GM11168 (cell line): ENCODE measurements around the gene AHNAK2.
"Not testable (repeated sequence)": the region's sequence is repeated elsewhere in the genome, so short reads cannot be mapped to it uniquely, and the experiment has no call there.

Experiments used
- in situ Hi-C: fragments of 300-500 bp; cut with MboI; formaldehyde crosslinking; loops from one replicate; pipeline ENCODE4 v1.12.0; 2022; ENCODE audit warnings: low sequenced_read_pairs; ENCODE audit not compliant: unreplicated experiment

AHNAK2 gene

DNA sequence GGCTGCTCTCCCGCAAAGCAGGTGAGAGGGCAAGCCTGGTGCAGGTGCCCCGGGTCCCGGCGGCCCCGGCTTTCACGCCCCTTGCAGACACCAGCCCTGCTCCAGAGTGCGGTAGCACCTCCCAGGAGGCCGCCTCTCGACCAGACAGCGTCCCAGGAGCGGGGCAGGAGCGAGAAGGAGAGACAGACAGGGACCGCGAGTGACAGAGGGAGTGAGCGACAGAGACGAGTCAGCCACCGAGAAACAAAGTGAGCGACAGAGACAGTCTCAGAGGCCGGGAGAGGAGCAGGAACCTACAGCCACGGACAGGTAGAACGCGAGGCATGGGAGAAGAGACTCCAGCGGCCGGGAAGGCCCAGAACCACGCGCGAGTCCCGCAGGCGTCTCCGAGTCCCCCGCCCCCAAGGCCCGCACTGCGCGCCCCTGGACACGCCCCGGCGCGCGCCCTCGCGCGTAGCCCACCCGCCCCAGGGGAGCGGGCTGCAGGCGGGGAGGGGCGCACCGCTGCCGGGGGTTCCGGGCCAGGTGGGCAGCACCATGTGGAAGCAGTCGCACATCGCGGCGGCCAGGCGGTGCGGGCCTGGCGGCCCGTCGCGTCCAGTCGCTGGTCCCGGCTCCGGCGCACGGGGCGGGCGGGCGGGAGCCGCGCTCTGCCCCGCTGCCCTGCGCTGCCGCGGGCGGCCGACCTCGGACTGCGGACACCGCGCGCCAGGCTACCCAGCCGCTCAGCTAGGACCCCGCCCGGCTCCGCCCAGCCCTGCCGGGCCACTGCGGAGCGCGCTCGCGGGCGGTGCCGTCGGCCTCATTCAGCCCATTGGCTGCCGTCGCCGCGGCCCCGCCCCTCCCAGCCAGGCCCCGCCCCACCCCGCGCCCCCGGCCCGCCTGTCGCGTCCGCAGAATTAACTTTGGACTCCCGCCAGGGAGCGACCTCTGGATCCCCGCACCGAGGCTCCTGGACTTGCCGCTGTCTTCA lies at the start of gene AHNAK2:
TSS of gene AHNAK2 (minus strand) at position 694 of the 973 bp plus-strand sequence. CDS start at position 557, 137 bp downstream.
- in situ Hi-C loops = no loop called here

DNA sequence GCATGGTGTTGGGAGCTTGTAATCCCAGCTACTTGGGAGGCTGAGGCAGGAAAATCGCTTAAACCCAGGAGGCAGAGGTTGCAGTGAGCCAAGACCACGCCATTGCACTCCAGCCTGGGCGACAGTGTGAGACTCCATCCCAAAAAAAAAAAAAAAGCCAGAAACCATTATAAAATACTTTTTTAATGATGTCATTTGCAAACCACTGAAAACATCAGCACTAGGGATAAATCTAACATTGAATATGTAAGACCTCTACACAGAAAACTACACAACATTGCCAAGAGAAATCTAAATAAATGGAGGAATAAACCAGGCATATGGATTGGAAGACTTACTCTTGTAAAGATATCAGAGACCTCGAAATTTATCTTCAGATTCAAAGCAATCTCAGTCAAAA lies 49.5 kb upstream of the AHNAK2 start:
- in situ Hi-C loops = not testable (repeated sequence)

DNA sequence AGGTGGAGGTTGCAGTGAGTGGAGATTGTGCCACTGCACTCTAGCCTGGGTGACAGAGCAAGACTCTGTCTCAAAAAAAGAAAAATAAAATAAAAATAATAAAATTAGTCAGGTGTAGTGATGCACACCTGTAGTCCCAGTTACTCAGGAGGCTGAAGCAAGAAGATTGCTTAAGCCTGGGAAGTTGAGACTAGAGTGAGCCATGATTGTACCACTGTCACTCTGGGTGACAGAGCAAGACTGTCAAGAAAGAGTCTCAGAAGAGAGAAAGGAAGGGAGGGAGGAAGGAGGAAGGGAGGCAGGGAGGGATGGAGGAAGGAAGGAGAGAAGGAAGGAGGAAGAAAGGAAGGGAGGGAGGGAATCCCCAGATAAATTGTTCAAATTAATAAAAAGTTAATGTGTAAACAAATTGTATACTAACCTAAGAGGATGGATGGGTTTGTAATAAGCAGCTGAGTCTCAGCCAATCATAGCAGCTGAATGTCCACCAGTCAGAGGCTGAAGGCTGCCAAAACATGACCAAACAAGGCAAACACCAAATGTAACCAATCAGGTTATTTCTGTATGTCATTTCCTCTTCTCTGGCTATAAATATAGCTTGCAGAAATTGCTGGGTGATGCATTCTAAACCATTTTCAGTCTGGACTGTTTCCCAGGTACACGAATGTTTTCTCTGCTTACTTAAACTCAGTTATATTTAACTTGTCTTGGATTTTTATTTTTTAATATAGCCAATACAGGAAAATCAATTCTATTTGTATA lies 48.8 kb upstream of the AHNAK2 start:
- in situ Hi-C loops = no loop called here

DNA sequence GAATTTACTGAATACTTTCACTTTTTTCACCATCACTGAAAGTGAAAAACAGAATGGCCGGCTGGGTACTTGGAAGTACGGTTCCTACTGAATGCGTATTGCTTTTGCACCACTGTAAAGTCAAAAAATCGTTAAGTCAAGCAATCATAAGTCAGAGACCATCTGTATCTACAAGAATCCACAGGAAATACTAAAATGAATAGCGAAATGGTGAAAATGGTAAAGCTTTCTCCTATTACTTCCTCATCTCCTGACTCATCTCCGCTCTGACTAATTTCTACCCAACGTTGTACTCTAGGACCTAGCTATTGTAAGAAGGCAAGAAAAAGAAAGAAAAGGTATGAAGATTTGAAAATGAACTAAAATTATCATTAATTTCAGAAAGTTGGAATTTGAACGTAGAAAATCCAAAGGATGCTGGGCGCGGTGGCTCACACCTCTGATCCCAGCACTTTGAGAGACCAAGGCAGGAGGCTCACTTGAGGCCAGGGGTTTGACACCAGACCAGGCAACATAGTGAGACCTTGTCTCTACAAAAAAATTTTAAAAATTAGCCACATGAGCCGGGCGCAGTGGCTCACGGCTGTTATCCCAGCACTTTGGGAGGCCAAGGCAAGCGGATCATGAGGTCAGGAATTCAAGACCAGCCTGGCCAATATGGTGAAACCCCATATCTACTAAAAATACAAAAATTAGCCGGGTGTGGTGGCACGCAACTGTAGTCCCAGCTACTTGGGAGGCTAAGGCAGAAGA lies 48.0 kb upstream of the AHNAK2 start:
- in situ Hi-C loops = no loop called here

DNA sequence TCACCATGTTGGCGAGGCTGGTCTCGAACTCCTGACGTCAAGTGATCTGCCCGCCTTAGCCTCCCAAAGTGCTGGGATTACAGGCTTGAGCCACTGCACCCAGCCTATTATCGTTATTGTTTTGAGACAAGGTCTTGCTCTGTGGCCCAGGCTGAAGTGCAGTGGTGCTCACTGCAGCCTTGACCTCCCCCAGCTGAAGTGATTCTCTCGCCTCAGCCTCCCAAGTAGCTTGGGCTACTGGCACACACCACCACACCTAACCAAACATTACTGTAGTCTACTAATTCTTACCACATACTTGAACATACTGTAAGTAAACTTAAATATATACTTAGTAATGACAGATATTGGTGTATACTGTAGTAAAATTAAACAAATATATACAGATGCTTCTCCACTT lies 47.3 kb upstream of the AHNAK2 start:
- in situ Hi-C loops = no loop called here

DNA sequence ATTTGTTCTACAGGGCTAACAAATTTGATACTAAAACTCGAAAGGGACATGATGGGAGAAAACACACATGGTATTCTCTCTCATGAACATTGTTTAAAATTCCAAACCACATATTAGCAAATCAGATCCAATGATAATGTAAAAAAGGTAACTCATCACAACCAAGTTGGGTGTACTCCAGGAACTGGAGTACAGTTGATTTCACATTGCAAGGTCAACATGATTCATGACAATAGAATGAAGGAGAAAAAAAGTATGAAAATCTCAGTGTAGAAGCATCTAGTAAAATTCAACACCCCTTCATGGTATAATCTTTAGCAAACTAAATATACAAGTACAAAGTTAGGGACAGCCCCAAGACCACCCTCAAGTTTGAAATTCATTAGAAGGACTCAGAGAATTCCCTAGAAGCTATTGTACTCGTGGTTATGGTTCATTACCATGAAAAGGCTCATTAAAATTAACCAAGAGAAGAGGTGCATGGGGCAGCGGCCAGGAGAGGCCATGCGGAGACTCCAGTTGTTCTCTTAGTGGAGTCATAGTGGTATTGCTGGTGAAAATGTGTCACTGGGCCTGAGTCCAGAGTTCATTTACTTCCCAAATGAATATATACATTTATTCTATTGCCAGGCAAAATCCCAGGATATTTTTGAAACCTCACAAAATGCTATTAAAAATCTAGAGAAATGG lies 45.8 kb upstream of the AHNAK2 start:
- in situ Hi-C loops = no loop called here

DNA sequence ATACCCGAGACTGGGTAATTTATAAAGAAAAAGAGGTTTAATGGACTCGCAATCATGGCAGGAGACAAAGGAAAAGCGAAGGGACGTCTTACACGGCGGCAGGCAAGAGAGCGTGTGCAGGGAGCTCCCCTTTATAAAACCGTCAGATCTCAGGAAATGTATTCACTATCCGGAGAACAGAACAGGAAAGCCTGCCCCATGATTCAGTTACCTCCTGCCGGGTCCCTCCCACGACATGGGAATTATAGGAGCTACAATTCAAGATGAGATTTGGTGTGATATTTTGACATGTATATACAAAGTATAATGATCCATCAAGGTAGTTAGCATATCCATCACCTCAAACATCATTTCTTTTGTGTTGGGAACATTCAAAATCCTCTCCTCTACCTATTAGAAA lies 45.0 kb upstream of the AHNAK2 start:
- in situ Hi-C loops = no loop called here

DNA sequence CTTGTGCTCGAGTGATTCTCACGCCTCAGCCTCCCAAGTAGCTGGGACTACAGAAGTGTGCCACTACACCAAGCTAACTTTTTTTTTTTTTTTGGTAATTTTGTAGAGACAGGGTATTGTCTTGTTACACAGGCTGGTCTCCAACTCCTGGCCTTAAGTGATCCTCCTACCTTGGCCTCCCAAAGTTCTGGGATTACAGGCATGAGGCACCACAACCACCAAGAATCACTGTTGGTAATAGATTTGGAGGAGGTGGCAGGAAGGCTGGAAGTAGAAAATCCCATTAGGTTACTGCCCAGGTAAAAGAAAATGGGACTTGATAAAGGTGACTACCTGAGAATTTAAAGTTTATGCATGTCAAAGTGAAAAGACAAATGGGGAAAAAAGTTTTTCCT lies 44.1 kb upstream of the AHNAK2 start:
- in situ Hi-C loops = no loop called here

DNA sequence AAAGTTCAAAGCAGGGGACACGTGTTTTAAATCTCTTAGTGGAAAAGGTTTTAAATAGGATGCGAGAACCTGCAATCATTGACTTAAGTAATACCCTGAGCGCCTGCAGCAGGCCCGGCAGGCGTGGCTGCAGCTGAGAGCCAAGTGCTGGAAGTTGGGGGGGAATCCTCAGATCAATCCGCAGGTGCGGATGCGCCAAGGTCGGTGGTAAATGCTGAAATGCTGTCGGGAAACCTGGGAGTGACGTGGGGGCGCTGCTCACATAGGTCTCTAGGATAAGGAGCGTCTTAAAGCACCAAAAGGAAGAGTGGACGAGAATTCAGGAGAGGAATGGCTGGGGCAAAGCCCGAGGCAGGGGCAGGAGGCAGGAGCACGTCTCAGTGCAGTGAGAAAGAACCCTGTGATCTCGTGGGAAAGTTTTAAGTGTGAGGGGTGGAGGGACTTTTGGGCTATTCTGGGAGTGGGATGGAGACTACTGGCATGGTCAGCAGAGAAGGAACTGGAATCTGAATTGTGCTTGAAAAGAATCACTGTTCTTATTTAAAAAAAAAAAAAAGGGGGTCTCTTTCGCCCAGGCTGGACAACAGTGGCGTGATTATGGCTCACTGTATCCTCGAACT lies 43.6 kb upstream of the AHNAK2 start:
- in situ Hi-C loops = no loop called here

DNA sequence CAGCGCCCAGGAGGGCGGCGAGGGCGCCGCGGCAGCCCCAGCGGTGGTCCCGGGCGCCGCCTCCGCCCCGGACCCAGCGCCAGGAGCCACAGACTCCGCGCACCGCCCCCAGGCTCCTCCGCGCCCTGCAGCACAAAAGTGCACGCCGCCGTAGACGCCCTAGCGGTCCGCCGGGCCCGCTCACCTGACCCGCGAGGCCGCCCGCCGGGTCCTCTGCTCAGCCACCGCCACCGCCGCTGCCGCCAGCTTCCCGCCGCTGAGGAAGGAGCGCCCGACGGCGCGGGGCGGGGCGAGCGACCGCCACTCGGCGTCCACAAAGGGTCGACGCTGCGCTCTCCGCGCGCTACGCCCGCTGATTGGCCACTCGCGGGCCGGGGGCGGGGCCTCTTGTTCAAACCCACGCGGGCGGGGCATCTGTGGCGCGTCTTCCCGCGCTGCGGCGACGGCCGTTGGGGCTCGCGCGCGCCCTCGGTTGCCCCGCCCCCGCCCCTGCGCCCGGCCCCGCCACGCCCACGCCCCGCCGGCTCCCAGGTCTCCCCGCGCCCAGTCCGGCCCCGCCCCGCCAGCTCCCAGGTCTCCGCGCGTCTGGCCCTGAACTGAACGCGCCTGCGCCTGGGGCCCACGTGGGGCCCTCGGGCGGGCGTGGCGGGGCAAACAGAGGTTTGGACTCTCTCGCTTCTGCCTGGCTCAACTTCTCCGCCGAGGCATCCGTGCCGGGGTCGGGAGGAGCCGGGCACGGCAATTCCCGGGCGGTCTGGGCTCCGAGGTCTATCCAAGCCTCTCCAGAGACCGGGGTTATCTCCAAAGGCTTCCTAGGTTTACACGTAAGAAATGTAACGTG lies 42.9 kb upstream of the AHNAK2 start, which contains the start of gene CDCA4:
TSS of gene CDCA4 (minus strand) at position 269 of the 841 bp plus-strand sequence. CDS start 9,154 bp downstream, outside the sequence.
- in situ Hi-C loops = no loop called here

DNA sequence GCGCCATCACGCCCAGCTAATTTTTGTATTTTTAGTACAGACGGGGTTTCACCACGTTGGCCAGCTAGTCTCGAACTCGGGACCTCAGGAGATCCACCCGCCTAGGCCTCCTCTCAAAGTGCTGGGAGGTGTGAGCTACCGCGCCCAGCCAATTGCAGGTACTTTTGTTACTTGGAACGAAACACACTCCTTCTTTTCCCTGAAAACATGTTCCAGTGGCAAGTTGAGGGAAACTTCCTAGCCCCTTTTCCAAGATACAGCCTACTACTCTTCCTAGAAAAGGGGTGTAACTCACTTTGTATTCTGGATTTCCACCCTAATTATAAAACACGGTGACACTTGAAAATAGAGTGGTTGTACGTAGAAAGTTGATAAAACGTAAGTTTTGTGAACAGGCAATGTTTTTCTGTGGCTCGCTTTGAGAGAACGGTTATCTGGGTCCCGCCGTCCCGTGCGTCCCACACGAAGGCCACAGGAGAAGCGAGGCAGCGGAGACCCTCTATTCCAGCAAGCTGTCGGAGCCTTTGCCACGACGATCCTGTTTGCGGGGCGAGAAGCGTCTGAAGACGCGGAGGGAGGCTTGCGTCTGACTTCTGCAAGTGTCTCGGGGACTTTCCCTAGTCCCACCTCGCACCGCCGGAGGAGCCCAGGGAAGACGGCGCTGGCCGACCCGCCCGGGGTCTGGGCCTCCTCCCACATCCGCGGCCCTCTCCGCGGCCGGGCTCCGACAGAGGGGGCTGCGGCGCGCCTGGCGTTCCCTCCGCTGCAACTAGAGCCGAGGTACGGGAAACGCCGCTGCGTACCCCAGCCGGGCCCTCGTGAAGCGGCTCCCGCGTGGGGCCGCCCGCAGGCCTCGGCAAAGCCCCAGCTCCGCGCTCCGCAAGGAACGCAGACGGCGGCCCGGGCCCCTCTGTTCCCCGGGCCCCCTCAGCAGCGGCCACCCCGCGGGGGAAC lies 42.0 kb upstream of the AHNAK2 start:
- in situ Hi-C loops = no loop called here

DNA sequence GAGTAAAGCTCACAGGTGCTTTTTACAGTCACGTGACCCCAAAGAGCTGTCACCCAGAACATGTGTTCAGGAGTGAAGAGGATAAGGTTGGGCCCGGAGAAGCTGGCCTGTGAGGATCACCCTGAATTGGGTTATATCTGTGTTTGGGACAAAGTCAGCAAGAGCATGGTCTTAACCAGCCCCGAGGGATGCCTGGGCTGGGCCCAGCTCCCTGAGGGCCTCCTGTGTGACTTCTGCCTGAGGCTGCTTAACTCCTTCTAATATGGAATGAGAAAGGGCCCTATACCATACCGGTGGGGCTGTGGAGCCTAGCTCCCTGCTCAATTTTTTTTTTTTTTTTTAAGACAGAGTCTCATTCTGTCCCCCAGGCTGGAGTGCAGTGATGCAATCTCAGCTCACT lies 40.2 kb upstream of the AHNAK2 start:
- in situ Hi-C loops = no loop called here

DNA sequence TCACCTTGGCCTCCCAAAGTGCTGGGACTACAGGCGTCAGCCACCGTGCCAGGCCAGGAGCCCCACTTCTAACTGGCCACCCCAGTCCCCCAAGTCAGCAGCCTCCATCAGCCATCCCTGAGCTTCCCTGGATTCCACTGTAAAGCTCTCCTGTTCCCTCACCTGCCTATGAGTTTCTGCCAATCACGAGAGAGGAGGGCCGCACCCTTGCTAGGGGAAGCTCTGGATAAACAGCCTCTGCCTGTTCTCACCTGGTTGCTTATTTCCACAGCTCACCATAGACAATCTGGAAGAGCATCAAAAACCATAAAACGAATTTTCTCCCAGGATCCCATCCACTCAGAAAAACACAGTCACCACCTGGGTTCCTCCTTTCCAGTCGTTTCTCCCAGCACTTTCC lies 37.7 kb upstream of the AHNAK2 start:
- in situ Hi-C loops = no loop called here

DNA sequence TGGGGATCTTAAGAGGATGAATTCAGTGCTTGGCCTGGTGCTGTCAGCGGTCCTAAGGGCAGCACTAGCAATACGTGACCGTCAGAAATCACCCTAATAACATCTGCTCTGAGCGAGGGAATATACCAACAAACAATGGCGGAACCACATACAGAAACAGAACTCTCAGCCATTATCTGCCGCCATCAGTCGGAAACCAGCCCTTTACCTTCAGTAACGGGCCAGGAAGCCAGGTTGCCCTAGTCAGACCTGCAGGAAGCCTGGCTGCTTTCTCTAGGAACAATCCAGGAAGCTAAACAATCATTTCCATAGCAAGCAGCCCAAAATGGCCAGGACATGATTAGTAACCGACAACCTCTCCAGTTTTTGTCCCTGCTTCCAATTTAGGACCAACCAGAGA lies 37.1 kb upstream of the AHNAK2 start:
- in situ Hi-C loops = no loop called here

DNA sequence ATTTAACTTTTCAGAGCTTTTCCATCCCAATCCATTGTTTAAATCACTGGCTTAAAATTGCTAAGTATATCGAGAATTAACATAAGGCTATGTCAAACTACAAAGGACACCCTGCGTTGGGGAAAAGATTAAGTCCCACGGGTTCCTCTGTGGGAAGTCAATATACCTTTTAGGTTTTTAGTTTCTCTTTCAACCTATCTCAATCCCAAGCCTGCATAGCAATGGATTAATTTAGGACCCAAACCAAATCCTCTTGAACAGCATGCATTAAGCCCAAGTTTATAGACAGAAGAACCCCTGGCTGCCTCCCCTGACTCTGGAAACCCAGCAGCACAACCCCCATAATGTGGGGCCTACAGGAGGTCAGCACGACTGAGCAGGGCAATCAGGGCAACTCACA lies 36.5 kb upstream of the AHNAK2 start:
- in situ Hi-C loops = no loop called here

DNA sequence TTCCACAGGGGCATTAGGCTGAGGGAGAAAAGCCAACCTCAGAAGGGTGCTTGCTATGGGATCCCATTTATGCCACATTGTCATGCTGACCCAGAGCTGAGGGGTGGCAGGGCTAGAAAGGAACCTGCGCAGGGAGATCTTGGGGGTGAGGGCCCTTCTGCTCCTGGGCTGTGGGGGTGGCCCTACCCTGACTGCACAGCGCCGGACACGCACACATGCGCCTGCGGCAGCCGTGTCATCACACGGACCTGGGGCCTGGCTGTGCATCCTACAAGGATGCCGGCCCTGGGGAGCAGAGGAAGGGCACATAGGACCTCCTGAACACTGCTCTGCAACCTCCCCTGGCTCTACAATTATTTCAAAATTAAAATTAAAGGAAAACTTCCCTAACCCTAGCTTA lies 35.9 kb upstream of the AHNAK2 start:
- in situ Hi-C loops = no loop called here

DNA sequence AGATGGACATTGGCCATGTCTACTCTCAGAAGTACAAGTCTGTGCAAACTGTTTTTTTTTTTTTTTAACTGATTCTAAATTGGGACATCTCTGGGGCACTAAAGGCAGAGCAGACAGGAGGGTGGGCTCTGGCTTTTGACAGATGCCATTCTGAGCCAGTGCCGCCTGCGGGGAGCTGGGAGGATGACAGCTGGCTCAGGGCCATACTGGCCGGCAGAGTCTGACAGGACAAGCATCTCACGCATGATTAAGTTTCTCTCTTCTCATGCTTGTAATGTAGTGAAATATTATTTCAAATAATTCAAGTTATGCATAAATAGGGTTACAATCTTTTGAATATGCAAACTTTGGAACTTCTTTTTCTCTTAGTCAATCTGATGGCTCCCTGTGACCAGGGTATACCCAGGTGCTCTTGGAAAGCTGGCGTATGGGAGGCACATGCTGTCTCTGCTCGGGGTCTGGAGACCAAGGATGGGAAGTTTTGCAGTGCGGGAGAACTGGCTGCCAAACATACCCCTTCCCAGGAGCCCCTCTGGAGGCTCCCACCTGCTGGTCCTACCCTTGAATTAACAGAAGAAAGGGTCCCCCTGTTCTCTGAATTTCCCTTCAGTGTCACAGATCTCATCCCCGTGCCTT lies 35.1 kb upstream of the AHNAK2 start:
- in situ Hi-C loops = no loop called here
